Right lobe of liver (tissue), 6 donors: Measurements from ENCODE around the gene ACE. TPM values are rescaled to one million over a fixed set of nuclear protein-coding genes. Genes with fewer than 3 reads are reported as not detected.

ENCODE experiments used
- ATAC-seq, 4 donors: fragments of 200-7000 bp; cut with Tn5 transposase; one replicate each; pipeline ENCODE4 v1.9.1; 2020; ENCODE audit warnings: mild to moderate bottlenecking in 4 of 4, moderate library complexity in 4 of 4
- DNase-seq, 3 donors: peaks; one replicate each; pipeline ENCODE4 v3.0.0-alpha.2; 2020
- H3K27ac ChIP-seq, 3 donors: fragments of 200-600 bp; one replicate each; pipeline ENCODE4 v1.8.0; 2022
- H3K27me3 ChIP-seq, 2 donors: fragments of 200-600 bp; one replicate each; pipeline ENCODE4 v1.8.0; 2022
- H3K36me3 ChIP-seq, 4 donors: fragments of 200-600 bp; sonication (generic) in 1 of 4; one replicate each; pipeline versions ENCODE4 v1.5.1 to v1.8.0; 2017 to 2022; ENCODE audit warnings: control low read depth in 1 of 4
- H3K4me1 ChIP-seq, 4 donors: fragments of 200-600 bp; sonication (generic) in 1 of 4; one replicate each; pipeline versions ENCODE4 v1.5.1 to v1.8.0; 2017 to 2022; ENCODE audit warnings: control low read depth in 1 of 4
- H3K4me3 ChIP-seq, 3 donors: fragments of 200-600 bp; one replicate each; pipeline ENCODE4 v1.8.0; 2022
- H3K9me3 ChIP-seq, 4 donors: fragments of 200-600 bp; sonication (generic) in 1 of 4; one replicate each; pipeline versions ENCODE4 v1.5.1 to v1.8.0; 2017 to 2022; ENCODE audit warnings: control low read depth in 1 of 4
- POLR2A ChIP-seq: fragments of 450-650 bp; IDR thresholded peaks from one replicate; pipeline ENCODE4 v1.6.1; 2017; ENCODE audit warnings: antibody characterized with exemption, mild to moderate bottlenecking
- WGBS: methylation state at CpG from one replicate; pipeline ENCODE4 v1.1.6; 2018; ENCODE audit warnings: low coverage, low lambda C conversion rate; ENCODE audit not compliant: insufficient coverage; ENCODE audit errors: missing lambda C conversion rate; 5-methylcytosine and 5-hydroxymethylcytosine counted together
- intact Hi-C, 2 donors: fragments of 100-400 bp; cut with DNase I; formaldehyde crosslinking; loops; one replicate each; pipeline versions ENCODE4 v1.11.2 to v1.14.1; 2022
- total RNA-seq, 6 experiments: library from RNA; depleted of rRNA in 2 of 6; stranded (reverse); fragments of >200 nt in 2 of 6; fragmentation: NEBNext Ultra II Directional in 3 of 6; extraction: Animal tissue kit (Norgen Biotek cat#: 25700) in 3 of 6; gene quantifications; one replicate each; pipeline versions ENCODE4 v1.1.0 to v1.2.4, GENCODE V29; 2016 to 2023
- TF ChIP-seq, protein P1 (sequence below), 4 donors: fragments of 200-600 bp in 3 of 4; fragments of 450-650 bp in 1 of 4; IDR thresholded peaks; one replicate each; pipeline versions ENCODE4 v1.5.1 to v1.8.0; 2016 to 2022; ENCODE audit warnings: antibody characterized with exemption in 4 of 4, mild to moderate bottlenecking in 2 of 4
- donor health status: DM: no; HTN: yes; CAD: no.
- donor health status: DM: no; HTN: no; CAD: no.
- donor health status: DM: no; HTN: no; CAD: no.
- donor health status: DM: no; HTN: yes; CAD: no.
- donor health status: DM: no; HTN: yes; CAD: no.

ACE gene
- total RNA-seq, 6 experiments from 2014 or later = 0.75 to 9.4 (median 5.1) TPM

DNA sequence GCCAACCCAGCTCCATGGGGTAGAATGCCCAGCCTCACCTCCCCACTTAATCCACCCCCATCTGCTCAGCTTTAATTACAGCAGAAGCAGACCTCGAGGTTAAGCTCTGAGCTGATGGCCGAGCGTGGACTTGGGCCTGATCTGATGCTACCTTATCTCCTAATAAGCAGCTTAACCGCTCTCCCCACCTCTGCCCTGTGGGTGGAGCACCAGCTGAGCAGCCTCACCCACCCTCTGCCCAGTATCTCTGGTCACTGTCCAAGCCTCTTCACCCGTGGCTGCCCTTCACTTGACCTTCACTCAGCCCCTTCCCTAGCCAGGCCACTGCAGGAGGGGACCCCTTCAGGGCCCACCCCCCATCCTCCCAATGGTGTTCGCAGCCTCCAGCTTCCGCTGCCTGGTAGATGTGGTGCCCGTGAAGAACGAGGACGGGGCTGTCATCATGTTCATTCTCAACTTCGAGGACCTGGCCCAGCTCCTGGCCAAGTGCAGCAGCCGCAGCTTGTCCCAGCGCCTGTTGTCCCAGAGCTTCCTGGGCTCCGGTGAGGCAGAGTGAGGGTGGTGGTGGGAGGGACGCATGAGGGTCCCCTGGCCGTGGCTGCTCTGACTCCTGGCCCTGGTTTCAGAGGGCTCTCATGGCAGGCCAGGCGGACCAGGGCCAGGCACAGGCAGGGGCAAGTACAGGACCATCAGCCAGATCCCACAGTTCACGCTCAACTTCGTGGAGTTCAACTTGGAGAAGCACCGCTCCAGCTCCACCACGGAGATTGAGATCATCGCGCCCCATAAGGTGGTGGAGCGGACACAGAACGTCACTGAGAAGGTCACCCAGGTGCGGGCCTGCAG lies 53.1 kb downstream of the ACE start:
- no peaks in the 10 kb centered on the region for H3K9me3 ChIP-seq
- H3K27ac ChIP-seq = no peak overlapping the region
- no peak overlapping the region for H3K4me3 ChIP-seq
- intact Hi-C loops = no loop called here
- H3K4me1 ChIP-seq = no peaks in the 10 kb centered on the region
- 75% methylated on average over 3 of the region's 26 CpGs for WGBS
- no peak for ATAC-seq
- H3K36me3 ChIP-seq = no peaks in the 10 kb centered on the region
- no peak for DNase-seq
- TF ChIP-seq, protein P1, sequence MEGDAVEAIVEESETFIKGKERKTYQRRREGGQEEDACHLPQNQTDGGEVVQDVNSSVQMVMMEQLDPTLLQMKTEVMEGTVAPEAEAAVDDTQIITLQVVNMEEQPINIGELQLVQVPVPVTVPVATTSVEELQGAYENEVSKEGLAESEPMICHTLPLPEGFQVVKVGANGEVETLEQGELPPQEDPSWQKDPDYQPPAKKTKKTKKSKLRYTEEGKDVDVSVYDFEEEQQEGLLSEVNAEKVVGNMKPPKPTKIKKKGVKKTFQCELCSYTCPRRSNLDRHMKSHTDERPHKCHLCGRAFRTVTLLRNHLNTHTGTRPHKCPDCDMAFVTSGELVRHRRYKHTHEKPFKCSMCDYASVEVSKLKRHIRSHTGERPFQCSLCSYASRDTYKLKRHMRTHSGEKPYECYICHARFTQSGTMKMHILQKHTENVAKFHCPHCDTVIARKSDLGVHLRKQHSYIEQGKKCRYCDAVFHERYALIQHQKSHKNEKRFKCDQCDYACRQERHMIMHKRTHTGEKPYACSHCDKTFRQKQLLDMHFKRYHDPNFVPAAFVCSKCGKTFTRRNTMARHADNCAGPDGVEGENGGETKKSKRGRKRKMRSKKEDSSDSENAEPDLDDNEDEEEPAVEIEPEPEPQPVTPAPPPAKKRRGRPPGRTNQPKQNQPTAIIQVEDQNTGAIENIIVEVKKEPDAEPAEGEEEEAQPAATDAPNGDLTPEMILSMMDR (IDR thresholded peaks at IDR 0.05) = no peak
- TF ChIP-seq POLR2A = no peak
- H3K27me3 ChIP-seq = no peaks in the 10 kb centered on the region

- no peaks in the 10 kb centered on the region for H3K9me3 ChIP-seq
- H3K4me1 ChIP-seq = no peaks in the 10 kb centered on the region
- H3K27me3 ChIP-seq = no peaks in the 10 kb centered on the region
- no peak for TF ChIP-seq POLR2A
- TF ChIP-seq, protein P1 (IDR thresholded peaks at IDR 0.05) = no peak
- intact Hi-C loops = no loop called here
- ATAC-seq = no peak
- WGBS = no CpG with 5 or more reads among the region's 3 CpGs
- no peak overlapping the region for H3K4me3 ChIP-seq
- no peak overlapping the region for H3K27ac ChIP-seq
- no peaks in the 10 kb centered on the region for H3K36me3 ChIP-seq
- DNase-seq = no peak
Observed at GRCh38 chr17:63530557-63531021, 53.7 kb downstream of the ACE start.

DNA sequence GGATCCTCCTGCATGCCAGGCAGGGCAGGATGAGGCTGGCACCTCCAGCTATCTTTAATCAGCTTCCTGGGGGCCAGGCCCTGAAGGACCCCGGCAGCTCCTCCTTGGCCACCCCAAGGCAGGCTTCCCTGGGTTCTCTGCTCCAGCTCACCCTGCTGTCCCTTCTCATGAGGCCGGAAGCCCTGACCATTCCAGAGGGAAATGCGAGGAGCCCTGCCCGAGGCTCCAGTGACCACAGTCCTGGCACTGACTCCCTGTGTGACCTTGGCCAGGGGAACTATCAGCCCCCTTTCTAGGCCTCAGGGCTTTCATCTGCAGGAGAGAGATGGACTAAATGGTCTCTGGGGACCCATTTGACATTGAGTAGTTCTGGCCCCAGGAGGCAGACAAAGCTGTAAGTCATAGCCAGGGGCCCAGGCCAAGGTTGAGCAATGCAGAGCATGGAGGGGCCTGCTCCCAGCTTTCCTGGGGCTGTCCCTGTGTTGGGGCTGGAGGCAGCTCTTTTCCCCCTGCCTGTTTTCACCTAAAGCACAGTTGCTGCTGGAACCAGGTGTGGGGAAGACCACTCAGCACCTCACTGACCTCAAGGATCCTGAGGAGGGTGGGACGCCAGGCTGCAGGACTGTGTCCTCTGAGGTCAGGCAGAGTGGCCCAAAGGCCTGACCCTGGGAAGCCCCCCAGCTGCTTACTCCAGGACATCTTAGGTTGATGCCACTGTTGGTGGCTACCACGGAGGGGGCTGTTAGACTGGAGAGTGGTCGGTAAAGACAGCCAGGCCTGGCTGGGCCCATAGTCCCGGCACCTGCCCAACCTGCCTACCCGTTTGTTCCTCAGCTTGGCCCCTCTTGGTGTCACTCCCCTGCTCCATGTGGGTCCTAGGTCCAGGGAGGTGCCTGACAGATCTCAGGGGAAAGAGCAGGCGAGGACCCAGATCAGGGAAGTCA lies 54.4 kb downstream of the ACE start:
- Histone ChIP-seq H3K27ac (no peak overlapping the region), H3K4me1 (no peaks in the 10 kb centered on the region), H3K4me3 (no peak overlapping the region), H3K27me3 (no peaks in the 10 kb centered on the region), H3K36me3 (no peaks in the 10 kb centered on the region), H3K9me3 (no peaks in the 10 kb centered on the region)
- intact Hi-C loops = no loop called here
- DNase-seq = no peak
- WGBS = 95% methylated on average over 3 of the region's 10 CpGs
- no peak for TF ChIP-seq POLR2A
- TF ChIP-seq, protein P1 (IDR thresholded peaks at IDR 0.05) = no peak
- ATAC-seq = no peak

- 83% methylated on average over 8 of the region's 20 CpGs for WGBS
- H3K9me3 ChIP-seq = no peaks in the 10 kb centered on the region
- ATAC-seq (no peak), DNase-seq (peak in 1 of 3 donors; percentile 37)
- no peaks in the 10 kb centered on the region for H3K36me3 ChIP-seq
- H3K4me3 ChIP-seq = no peak overlapping the region
- H3K4me1 ChIP-seq = no peaks in the 10 kb centered on the region
- H3K27ac ChIP-seq = no peak overlapping the region
- H3K27me3 ChIP-seq = peaks cover 0 to 5% of the 10 kb centered on the region in 2 donors
- intact Hi-C loops = no loop called here
- TF ChIP-seq POLR2A = no peak
- TF ChIP-seq, protein P1 (IDR thresholded peaks at IDR 0.05) = no peak
Observed at GRCh38 chr17:63533433-63534077, 56.7 kb downstream of the ACE start.
